Measurements from ENCODE around the gene TMEM207.

Gene TMEM207

GRCh38 chr3:190442240-190442639, 7.5 kb downstream of the TMEM207 start:
- Histone ChIP-seq H3K9ac (ENCODE audit: low read length) (no peak overlapping the region), H3K27ac (ENCODE audit: low read depth, low read length) (no peak overlapping the region), H3K27me3 (ENCODE audit: control insufficient read depth, insufficient read depth, low read length) (no peaks in the 10 kb centered on the region), H3K36me3 (ENCODE audit: control insufficient read depth, insufficient read depth, low read length) (no peaks in the 10 kb centered on the region), H3K4me3 (ENCODE audit: low read length) (no peak overlapping the region), H3K4me1 (ENCODE audit: control insufficient read depth, insufficient read depth, low read length) (no peaks in the 10 kb centered on the region)

DNA sequence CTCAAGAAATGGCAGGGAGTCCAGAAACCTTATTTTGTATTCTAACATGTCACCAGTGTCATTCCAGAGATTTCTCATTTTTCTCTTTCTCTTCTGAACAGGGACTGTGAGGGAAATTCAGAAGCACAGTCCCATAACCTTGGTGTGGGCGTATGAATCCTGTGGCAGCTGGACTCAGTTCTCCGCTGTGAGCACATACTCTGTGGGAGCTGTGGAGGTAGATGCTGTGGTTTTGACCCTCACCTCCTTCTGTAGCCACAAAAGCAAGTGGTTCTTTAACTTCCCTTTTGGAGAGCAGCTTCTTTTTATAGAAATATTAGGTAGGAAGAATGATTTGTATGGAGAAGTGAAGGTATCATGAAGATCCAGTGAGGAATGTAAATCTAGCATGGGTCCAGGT, 13.4 kb downstream of the TMEM207 start:
- no peak overlapping the region for H3K9ac ChIP-seq (ENCODE audit: low read length)
- no peak overlapping the region for H3K27ac ChIP-seq (ENCODE audit: low read depth, low read length)
- no peaks in the 10 kb centered on the region for H3K4me1 ChIP-seq (ENCODE audit: control insufficient read depth, insufficient read depth, low read length)
- H3K27me3 ChIP-seq (ENCODE audit: control insufficient read depth, insufficient read depth, low read length), result no peaks in the 10 kb centered on the region
- no peaks in the 10 kb centered on the region for H3K36me3 ChIP-seq (ENCODE audit: control insufficient read depth, insufficient read depth, low read length)
- no peak overlapping the region for H3K4me3 ChIP-seq (ENCODE audit: low read length)

DNA sequence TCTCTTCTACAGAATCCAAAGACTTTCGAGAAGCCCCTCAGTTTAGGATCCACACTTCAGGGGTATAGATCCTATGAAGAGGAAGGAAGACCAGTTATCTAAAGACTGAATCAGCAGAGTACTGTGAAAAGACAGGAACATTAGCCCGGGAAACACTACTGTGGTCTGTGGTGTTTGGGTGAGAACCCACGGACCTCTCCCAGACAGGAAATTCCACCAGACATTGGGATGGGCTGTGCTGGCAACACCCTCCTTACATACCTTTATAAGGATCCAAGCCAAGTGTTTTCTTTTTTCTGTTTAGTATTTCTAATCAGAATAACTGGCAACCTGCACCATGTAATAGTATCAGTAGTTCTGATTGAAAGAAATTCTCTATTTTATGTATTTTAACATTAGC, 14.1 kb downstream of the TMEM207 start:
- H3K9ac ChIP-seq (ENCODE audit: low read length), result no peak overlapping the region
- no peaks in the 10 kb centered on the region for H3K4me1 ChIP-seq (ENCODE audit: control insufficient read depth, insufficient read depth, low read length)
- H3K27me3 ChIP-seq (ENCODE audit: control insufficient read depth, insufficient read depth, low read length), result no peaks in the 10 kb centered on the region
- H3K36me3 ChIP-seq (ENCODE audit: control insufficient read depth, insufficient read depth, low read length), result no peaks in the 10 kb centered on the region
- H3K4me3 ChIP-seq (ENCODE audit: low read length), result no peak overlapping the region
- no peak overlapping the region for H3K27ac ChIP-seq (ENCODE audit: low read depth, low read length)

DNA sequence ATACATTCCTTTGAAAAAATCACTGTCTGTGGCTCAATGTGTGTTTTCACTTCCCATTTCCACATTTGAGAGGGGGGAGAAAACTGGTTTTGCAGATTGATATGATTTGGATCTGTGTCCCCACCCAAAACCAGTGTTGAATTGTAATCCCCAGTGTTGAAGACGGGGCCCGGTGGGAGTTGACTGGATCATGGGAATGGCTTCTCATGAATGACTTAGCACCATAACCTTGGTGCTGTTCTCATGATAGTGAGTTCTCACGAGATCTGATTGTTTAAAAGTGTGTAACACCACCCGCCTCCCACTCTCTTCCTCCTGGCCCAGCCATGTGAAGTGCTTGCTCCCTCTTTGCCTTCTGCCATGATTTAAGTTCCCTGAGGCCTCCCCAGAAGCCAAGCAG, 16.1 kb downstream of the TMEM207 start:
- no peaks in the 10 kb centered on the region for H3K4me1 ChIP-seq (ENCODE audit: control insufficient read depth, insufficient read depth, low read length)
- no peak overlapping the region for H3K4me3 ChIP-seq (ENCODE audit: low read length)
- H3K27me3 ChIP-seq (ENCODE audit: control insufficient read depth, insufficient read depth, low read length), result no peaks in the 10 kb centered on the region
- no peaks in the 10 kb centered on the region for H3K36me3 ChIP-seq (ENCODE audit: control insufficient read depth, insufficient read depth, low read length)
- H3K27ac ChIP-seq (ENCODE audit: low read depth, low read length), result no peak overlapping the region
- no peak overlapping the region for H3K9ac ChIP-seq (ENCODE audit: low read length)

DNA sequence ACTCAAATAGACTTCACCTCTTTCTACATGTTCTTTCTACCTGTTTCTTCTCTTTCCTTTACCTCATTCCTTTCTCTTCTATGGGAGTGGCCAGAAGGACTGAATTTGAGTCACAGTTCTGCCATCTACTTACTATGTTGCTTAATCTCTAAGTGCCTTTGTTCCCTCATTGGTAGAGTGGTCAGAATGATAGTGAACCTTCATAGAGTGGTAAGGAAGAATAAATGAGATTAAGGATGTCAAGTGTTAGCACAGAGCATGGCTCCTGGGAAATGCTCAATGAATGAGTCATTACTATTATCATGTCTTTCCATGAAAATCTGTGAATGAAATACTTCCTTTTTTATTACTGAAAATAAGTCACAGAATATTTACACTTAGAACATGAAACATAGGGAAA, 17.5 kb downstream of the TMEM207 start:
- no peak overlapping the region for H3K9ac ChIP-seq (ENCODE audit: low read length)
- no peaks in the 10 kb centered on the region for H3K4me1 ChIP-seq (ENCODE audit: control insufficient read depth, insufficient read depth, low read length)
- H3K27me3 ChIP-seq (ENCODE audit: control insufficient read depth, insufficient read depth, low read length), result no peaks in the 10 kb centered on the region
- H3K4me3 ChIP-seq (ENCODE audit: low read length), result no peak overlapping the region
- H3K36me3 ChIP-seq (ENCODE audit: control insufficient read depth, insufficient read depth, low read length), result no peaks in the 10 kb centered on the region
- no peak overlapping the region for H3K27ac ChIP-seq (ENCODE audit: low read depth, low read length)

- no peaks in the 10 kb centered on the region for H3K36me3 ChIP-seq (ENCODE audit: control insufficient read depth, insufficient read depth, low read length)
- no peaks in the 10 kb centered on the region for H3K4me1 ChIP-seq (ENCODE audit: control insufficient read depth, insufficient read depth, low read length)
- H3K9ac ChIP-seq (ENCODE audit: low read length), result no peak overlapping the region
- no peak overlapping the region for H3K4me3 ChIP-seq (ENCODE audit: low read length)
- H3K27ac ChIP-seq (ENCODE audit: low read depth, low read length), result no peak overlapping the region
- no peaks in the 10 kb centered on the region for H3K27me3 ChIP-seq (ENCODE audit: control insufficient read depth, insufficient read depth, low read length)
These were observed 18.8 kb downstream of the TMEM207 start for GRCh38 chr3:190430906-190431305.

DNA sequence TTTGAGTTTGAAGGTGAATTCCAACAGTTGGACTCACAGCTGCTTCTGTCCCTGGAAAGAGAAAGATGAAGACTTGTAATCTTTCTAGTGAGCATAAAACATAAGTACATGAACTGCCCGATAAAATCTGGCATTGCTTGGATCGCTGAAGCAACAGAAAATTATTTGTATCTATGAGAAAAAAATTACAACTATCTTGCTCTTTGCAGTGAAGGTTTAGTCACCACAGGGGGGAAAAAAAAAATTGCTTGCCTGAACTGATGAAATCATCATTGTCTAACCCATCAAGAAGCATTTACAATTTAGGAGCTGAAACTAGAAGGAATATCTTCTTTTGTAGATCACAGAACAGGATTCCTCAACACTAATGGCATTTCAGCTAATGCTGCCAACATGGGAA, 20.0 kb downstream of the TMEM207 start:
- no peaks in the 10 kb centered on the region for H3K27me3 ChIP-seq (ENCODE audit: control insufficient read depth, insufficient read depth, low read length)
- no peaks in the 10 kb centered on the region for H3K36me3 ChIP-seq (ENCODE audit: control insufficient read depth, insufficient read depth, low read length)
- no peak overlapping the region for H3K27ac ChIP-seq (ENCODE audit: low read depth, low read length)
- no peaks in the 10 kb centered on the region for H3K4me1 ChIP-seq (ENCODE audit: control insufficient read depth, insufficient read depth, low read length)
- H3K9ac ChIP-seq (ENCODE audit: low read length), result no peak overlapping the region
- no peak overlapping the region for H3K4me3 ChIP-seq (ENCODE audit: low read length)

DNA sequence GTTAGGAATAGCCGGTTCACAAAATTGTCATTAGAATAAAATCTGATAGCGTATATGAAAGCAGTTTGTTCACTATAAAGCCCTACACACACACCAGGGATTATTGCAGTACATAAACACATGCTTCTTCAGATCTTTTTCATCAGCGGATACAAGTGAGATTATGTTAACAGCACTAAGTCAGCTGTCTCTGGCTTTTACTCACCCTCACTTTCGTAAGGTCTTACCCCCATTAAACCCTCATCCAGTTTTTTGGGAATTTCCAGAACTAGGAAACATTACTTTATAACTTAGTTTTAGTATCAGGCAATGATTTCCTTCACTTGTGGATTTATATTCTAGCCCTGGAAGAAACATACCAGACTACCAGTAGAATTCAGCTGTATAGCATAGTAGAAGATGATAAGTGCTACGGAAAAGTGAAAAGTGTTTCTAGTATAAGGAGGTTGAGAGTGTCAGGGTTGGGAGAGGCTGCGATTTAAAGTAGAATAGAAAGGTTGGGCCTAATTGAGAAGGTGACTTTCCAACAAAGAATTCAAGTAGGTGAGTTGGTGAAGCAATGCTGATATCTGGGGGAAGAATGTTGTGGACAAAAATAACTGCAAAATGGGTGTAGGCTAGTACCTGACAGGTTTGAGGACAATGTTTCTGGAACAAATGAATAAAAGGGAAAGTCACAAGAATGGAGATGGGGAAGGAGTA, 22.7 kb downstream of the TMEM207 start:
- Histone ChIP-seq H3K4me3 (ENCODE audit: low read length) (no peak overlapping the region), H3K36me3 (ENCODE audit: control insufficient read depth, insufficient read depth, low read length) (no peaks in the 10 kb centered on the region), H3K27me3 (ENCODE audit: control insufficient read depth, insufficient read depth, low read length) (no peaks in the 10 kb centered on the region), H3K9ac (ENCODE audit: low read length) (no peak overlapping the region), H3K27ac (ENCODE audit: low read depth, low read length) (no peak overlapping the region), H3K4me1 (ENCODE audit: control insufficient read depth, insufficient read depth, low read length) (no peaks in the 10 kb centered on the region)

DNA sequence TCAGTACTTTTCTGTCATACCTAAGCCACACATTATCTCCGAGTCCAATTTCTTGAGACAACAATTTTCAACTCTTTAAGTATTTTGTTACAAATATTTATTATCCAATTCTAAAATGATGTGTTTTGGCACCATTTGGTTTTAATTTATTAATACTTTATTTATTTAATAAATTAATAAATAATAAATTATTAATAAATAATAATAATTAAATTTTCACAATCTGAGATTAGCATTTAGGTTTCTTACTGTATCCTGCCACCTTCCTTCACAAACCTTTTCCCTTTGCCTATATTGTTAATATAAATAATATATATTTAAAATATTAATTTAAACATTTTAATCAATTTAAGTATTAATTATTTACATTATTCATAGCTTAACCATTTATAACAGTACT, 23.9 kb downstream of the TMEM207 start:
- H3K4me3 ChIP-seq (ENCODE audit: low read length), result no peak overlapping the region
- no peak overlapping the region for H3K27ac ChIP-seq (ENCODE audit: low read depth, low read length)
- H3K36me3 ChIP-seq (ENCODE audit: control insufficient read depth, insufficient read depth, low read length), result no peaks in the 10 kb centered on the region
- H3K4me1 ChIP-seq (ENCODE audit: control insufficient read depth, insufficient read depth, low read length), result no peaks in the 10 kb centered on the region
- no peaks in the 10 kb centered on the region for H3K27me3 ChIP-seq (ENCODE audit: control insufficient read depth, insufficient read depth, low read length)
- H3K9ac ChIP-seq (ENCODE audit: low read length), result no peak overlapping the region

DNA sequence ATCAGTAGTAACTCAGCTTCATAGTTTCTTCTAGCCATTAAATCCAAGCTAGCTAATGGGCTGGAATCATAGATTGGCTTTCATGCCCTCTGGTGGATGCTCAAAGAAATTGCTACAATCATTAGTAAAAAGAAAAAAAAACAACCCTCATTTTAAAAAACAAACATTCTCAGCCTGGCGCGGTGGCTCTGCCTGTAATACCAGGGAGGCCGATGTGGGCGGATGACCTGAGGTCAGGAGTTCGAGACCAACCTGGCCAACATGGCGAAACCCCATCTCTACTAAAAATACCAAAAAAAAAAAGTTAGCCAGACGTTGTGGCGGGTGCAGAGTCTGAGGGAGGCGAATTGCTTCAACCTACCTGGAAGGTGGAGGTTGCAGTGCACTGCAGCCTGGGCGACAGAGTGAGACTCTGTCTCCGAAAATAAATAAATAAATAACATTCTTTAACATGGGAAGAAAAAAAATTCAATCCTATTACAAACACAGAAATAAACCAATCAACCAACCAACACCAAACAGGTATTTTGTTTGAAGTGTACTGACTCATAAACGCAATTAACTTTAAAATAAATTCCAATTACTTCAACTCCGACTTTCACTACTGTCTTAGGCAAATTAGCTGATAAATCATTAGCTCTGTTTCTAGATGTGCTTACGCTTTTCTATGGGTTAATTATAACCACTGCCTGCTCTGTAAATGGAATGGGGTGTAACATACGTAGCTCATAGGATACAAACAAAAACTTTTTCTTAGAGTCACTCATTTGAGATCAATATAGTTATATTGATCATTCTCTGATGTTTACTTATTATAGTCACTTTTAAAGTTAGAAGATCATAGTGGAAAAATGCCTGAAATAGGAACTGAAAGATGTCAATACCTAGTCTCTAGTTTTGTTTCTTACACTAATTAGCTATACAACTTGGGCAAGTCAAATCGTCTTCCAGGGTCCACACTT, 24.9 kb downstream of the TMEM207 start:
- Histone ChIP-seq H3K9ac (ENCODE audit: low read length) (no peak overlapping the region), H3K27me3 (ENCODE audit: control insufficient read depth, insufficient read depth, low read length) (no peaks in the 10 kb centered on the region), H3K36me3 (ENCODE audit: control insufficient read depth, insufficient read depth, low read length) (no peaks in the 10 kb centered on the region), H3K4me1 (ENCODE audit: control insufficient read depth, insufficient read depth, low read length) (no peaks in the 10 kb centered on the region), H3K27ac (ENCODE audit: low read depth, low read length) (no peak overlapping the region), H3K4me3 (ENCODE audit: low read length) (no peak overlapping the region)

DNA sequence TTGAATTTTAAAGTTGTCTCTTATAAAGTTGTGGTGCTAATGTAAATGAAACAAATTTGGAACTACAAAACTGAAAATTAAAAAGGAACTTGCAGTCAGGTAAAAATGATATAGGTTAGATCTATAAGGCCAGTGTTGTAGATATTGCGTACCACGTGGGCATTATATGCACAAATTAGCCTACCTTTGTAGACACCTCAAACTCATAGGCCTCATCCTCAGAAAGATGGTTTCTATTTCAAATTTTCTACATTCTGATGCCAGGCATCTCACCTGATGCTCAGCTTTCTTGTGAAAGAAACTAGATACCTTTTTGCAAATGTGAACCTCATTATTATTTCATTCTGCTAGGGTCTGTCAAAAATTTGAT, 25.6 kb downstream of the TMEM207 start:
- no peak overlapping the region for H3K9ac ChIP-seq (ENCODE audit: low read length)
- H3K36me3 ChIP-seq (ENCODE audit: control insufficient read depth, insufficient read depth, low read length), result no peaks in the 10 kb centered on the region
- H3K4me3 ChIP-seq (ENCODE audit: low read length), result no peak overlapping the region
- no peaks in the 10 kb centered on the region for H3K27me3 ChIP-seq (ENCODE audit: control insufficient read depth, insufficient read depth, low read length)
- H3K27ac ChIP-seq (ENCODE audit: low read depth, low read length), result no peak overlapping the region
- no peaks in the 10 kb centered on the region for H3K4me1 ChIP-seq (ENCODE audit: control insufficient read depth, insufficient read depth, low read length)

- no peak overlapping the region for H3K9ac ChIP-seq (ENCODE audit: low read length)
- no peak overlapping the region for H3K27ac ChIP-seq (ENCODE audit: low read depth, low read length)
- H3K36me3 ChIP-seq (ENCODE audit: control insufficient read depth, insufficient read depth, low read length), result no peaks in the 10 kb centered on the region
- H3K4me1 ChIP-seq (ENCODE audit: control insufficient read depth, insufficient read depth, low read length), result no peaks in the 10 kb centered on the region
- no peak overlapping the region for H3K4me3 ChIP-seq (ENCODE audit: low read length)
- H3K27me3 ChIP-seq (ENCODE audit: control insufficient read depth, insufficient read depth, low read length), result no peaks in the 10 kb centered on the region
These were observed 35.4 kb downstream of the TMEM207 start for GRCh38 chr3:190414297-190414696.

DNA sequence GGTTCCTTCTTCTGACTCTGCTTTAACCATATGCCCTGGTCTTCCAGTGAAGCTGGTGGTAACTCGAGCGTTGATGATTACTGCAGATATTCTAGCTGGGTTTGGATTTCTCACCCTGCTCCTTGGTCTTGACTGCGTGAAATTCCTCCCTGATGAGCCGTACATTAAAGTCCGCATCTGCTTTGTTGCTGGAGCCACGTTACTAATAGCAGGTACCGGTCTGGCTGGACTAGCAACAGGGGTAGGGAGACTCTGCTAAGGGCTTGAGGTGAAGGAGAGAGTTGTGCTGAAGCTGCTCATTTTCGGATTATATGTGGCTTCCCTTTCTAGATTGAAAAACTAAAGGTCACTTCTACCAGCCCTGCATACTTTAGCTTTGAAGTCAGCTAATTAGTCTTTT, 45.0 kb downstream of the TMEM207 start:
- Histone ChIP-seq H3K4me3 (ENCODE audit: low read length) (no peak overlapping the region), H3K9ac (ENCODE audit: low read length) (no peak overlapping the region), H3K27ac (ENCODE audit: low read depth, low read length) (no peak overlapping the region), H3K4me1 (ENCODE audit: control insufficient read depth, insufficient read depth, low read length) (no peaks in the 10 kb centered on the region), H3K36me3 (ENCODE audit: control insufficient read depth, insufficient read depth, low read length) (no peaks in the 10 kb centered on the region), H3K27me3 (ENCODE audit: control insufficient read depth, insufficient read depth, low read length) (no peaks in the 10 kb centered on the region)

All from rectal smooth muscle tissue (tissue), 1 donor.